Transverse colon (tissue), 4 donors: ENCODE results near the gene MYOF.

Experiments used
- CTCF ChIP-seq, 5 experiments: fragments of 200-600 bp in 3 of 5; fragments of 450-650 bp in 2 of 5; sonication (generic) in 3 of 5; IDR thresholded peaks; 1 replicate in 2 of 5; 2 replicates in 3 of 5; pipeline ENCODE4 v1.5.1; 2016 to 2017; ENCODE audit warnings: antibody characterized with exemption in 5 of 5, inconsistent platforms in 3 of 5, mild to moderate bottlenecking in 2 of 5, moderate library complexity in 1 of 5
- EP300 ChIP-seq: sonication (generic); formaldehyde crosslinking; IDR thresholded peaks from one replicate; pipeline ENCODE4 v1.6.1; 2017; ENCODE audit warnings: antibody characterized with exemption, low read depth
- POLR2A ChIP-seq: fragments of 450-650 bp; IDR thresholded peaks from one replicate; pipeline ENCODE4 v1.6.1; 2016; ENCODE audit warnings: antibody characterized with exemption, mild to moderate bottlenecking, moderate library complexity
- POLR2AphosphoS5 ChIP-seq, 3 donors: sonication (generic); formaldehyde crosslinking; IDR thresholded peaks; one replicate each; pipeline ENCODE4 v1.6.1; 2016; ENCODE audit warnings: antibody characterized with exemption in 3 of 3

GRCh38 chr10:93305122-93305521, 177.0 kb downstream of the MYOF start:
- no peak for TF ChIP-seq CTCF (IDR thresholded peaks at IDR 0.05)
- no peak for TF ChIP-seq POLR2A
- no peak for TF ChIP-seq POLR2AphosphoS5 (IDR thresholded peaks at IDR 0.05)
- TF ChIP-seq EP300, result no peak
